ENCODE results near the gene AIF1L.
"Not testable (repeated sequence)": the region's sequence is repeated elsewhere in the genome, so short reads cannot be mapped to it uniquely, and the experiment has no call there.

Gene AIF1L

DNA sequence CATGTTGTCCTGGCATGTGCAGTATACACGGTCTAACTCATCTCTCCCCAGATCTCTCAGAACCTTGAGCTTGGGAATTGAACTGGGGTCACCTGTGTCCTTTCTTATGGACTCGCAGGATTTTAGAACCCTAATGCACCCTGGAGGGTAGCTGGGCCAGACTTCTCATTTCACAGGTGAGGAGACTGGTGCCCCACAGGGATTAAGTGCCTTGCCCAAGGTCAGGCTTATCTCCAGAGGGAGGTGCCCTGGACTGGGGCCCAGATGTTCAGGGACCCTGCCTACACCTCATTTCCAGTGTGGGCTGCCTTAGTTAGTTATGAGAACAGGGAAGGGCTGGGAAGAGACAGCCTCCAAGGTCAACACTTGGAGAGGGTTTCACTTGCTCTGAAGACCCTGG, 25.0 kb downstream of the AIF1L start:
- DNase-seq (ENCODE audit: low read depth in 3 of 3), result no peak

DNA sequence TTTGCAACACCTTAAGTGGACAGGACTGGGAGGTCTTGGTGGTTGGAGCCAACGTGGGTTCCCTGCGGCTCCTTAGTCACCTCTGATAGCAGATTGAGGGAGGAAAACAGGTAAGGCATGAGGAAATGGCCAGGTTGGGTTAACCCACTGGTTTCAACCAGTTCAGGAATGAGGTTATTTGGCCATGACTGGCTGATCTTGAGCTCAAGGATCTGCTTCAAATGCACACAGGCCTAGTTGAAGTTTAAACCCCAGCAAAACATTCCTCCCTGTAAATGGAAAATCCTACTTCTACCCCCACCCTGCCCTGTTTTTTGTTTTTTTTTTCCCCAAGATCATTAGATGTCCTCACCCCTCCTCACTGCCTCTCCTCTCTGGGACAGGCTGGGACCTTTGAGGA, 25.8 kb downstream of the AIF1L start:
- DNase-seq (ENCODE audit: low read depth in 3 of 3), result no peak

DNA sequence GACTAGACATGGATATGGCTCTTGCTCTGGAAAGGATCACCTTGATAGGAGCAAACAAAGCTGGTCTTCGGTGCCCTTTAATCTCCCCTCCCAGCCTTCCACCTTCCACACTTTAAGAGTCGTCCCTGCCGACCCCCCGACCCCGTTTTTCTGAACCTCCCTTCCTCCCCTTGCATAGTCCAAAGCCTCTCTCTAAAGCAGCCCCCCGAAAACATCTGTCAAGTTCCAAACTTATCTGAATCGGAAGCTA, 28.6 kb downstream of the AIF1L start:
- DNase-seq (ENCODE audit: low read depth in 3 of 3), result peak in 1 of 3 experiments; percentile 2

GRCh38 chr9:131125288-131126058, 29.1 kb downstream of the AIF1L start, which contains the start of gene NUP214:
Gene NUP214 (plus strand): TSS chr9:131125586. CDS start chr9:131125705, 119 bp downstream.
- peak; percentile 100 for DNase-seq (ENCODE audit: low read depth in 3 of 3)

DNA sequence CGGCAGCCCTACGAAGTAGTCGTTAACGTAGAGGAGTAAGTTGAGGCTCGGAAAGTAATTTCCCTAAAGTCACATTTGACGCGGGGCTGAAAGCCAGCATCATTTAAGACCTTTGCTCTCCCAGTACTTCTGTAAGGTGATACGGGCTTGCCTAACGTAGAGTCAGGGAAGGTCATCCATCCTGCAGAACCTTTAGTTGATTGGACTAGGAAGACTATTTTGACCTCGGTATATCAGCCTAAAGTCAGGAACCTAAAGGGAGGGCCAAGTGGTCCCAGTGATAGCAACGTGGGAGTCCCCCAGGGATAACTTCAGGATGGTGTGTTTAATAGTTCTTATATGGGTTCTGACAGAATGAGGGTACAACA, 29.7 kb downstream of the AIF1L start:
- no peak for DNase-seq (ENCODE audit: low read depth in 3 of 3)

DNA sequence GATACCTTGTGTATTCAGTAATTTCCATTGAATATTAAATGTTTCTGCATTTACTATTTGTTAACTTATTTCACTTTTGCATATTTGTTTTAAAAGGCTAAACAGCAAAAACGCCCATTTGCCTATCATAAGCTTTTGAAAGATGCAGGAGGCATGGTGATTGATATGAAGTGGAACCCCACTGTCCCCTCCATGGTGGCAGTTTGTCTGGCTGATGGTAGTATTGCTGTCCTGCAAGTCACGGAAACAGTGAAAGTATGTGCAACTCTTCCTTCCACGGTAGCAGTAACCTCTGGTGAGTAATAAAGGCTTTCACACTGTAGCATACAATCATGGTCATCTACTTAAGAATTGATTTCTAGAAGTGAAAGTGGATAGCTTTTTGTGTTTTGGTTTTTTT, 32.9 kb downstream of the AIF1L start:
- no peak for DNase-seq (ENCODE audit: low read depth in 3 of 3)

GRCh38 chr9:131138676-131139075, 42.3 kb downstream of the AIF1L start:
- DNase-seq (ENCODE audit: low read depth in 3 of 3), result no peak

DNA sequence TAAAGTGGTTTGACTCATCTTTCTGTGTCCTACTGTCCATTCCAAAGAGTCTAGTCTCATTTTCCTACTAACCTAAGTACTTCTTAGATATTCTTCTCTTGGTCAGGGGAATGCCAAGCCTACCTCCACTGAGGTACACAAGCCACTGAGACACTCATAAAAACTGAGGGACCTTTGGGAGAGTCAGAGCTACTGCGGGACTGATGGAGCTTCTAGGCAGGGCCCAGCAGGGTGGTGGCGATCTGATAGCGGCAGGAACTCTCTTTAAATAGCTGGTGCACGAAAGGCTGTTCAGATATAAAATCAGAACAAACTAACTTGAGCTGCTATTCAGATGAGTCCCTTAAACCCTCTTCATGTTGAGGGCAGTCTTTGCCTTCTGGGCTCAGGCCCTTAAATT, 43.8 kb downstream of the AIF1L start:
- DNase-seq (ENCODE audit: low read depth in 3 of 3), result no peak

GRCh38 chr9:131140550-131140949, 44.2 kb downstream of the AIF1L start:
- DNase-seq (ENCODE audit: low read depth in 3 of 3), result no peak

DNA sequence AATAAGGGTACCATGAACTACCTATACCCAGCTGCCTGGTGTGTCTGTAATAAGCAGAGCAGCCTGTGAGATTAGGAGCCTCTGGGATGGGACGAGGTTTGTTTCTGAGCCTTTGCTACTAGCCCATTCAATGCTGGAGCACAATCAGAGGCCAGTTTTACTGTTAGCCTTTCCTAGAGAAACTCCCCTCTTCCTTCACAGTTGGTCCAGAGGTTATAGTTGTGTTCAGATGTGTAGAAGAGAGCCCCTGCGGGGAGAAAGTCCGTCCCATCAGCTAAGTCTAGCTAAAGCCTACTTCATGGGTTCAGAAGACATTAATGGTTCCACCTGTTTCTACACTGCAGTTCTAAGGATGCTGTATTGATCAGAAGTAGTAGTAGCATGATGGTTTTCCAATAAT, 45.8 kb downstream of the AIF1L start:
- no peak for DNase-seq (ENCODE audit: low read depth in 3 of 3)

DNA sequence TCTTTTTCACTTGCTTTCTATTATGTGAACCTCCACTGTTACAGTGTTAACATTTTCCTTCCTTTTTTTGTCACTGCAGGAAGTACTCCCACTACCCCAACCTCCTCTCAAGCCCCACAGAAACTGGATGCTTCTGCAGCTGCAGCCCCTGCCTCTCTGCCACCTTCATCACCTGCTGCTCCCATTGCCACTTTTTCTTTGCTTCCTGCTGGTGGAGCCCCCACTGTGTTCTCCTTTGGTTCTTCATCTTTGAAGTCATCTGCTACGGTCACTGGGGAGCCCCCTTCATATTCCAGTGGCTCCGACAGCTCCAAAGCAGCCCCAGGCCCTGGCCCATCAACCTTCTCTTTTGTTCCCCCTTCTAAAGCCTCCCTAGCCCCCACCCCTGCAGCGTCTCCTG, 47.9 kb downstream of the AIF1L start:
- DNase-seq (ENCODE audit: low read depth in 3 of 3), result no peak

GRCh38 chr9:131145245-131145644, 48.9 kb downstream of the AIF1L start:
- no peak for DNase-seq (ENCODE audit: low read depth in 3 of 3)

DNA sequence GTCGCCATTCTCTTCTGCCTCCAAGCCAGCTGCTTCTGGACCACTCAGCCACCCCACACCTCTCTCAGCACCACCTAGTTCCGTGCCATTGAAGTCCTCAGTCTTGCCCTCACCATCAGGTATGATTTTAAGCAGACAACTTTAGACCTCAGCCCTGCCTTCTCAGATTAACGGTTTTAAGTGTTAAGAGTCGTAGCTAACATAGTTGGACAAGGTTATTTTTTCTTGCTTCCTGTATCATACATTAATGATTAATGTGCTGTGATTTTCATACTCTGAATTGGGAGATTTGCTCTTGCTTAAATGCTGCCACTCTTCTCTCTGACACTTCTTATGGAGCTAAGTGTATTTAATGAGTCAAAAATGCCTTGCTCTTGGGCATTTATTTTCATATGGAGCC, 49.9 kb downstream of the AIF1L start:
- DNase-seq (ENCODE audit: low read depth in 3 of 3), result no peak

DNA sequence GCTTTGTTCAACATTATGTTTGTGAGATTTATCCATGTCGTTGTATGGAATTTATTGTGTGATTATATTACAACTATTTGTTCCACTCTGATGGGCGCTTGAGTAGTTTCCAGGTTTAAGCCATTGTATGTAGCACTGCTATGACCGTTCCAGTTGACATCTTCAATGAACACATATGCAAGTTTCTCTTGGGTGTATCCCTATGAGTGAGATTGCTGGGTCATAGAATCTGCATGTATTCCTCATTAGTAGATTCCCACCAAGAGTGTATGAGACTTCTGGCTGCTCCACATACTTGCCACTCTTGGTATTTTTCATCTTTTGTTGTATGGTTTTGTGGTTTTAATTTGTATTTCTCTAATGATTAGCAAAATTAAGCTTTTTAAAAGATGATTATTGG, 51.9 kb downstream of the AIF1L start:
- no peak for DNase-seq (ENCODE audit: low read depth in 3 of 3)

DNA sequence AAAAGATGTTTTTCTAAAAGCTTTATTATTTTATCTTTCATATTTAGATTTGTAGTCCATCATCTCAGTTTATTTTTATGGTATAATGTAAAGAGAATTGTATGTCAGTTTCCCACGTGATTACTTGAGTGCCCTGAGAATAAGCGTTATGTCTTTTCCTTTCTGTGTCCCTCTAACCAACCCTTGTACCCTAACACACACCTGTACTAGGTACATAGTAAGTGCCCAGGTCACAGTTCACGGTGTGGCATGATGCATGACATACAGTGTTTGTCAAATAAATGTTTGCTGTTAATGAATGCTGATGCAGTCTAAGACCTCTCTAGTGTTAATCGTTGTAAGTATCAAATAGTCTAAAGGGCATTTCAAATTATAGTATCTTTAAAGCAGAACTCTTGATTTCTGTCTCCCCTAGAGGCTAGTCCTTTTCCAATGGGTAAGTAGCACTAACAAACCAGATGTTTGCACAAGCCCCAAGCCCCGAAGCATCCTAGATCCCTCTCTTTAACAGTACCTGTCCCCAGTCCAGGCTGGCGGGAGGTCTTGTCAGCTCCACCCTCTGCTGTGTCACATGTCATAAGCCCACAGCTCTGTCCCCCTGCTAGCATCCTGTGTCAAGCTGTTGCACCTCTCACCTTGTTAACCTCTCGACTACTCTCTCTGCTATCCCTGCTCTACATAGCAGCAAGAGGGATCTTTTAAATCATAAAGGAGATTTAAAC, 52.8 kb downstream of the AIF1L start:
- DNase-seq (ENCODE audit: low read depth in 3 of 3), result no peak

GRCh38 chr9:131149688-131150053, 53.3 kb downstream of the AIF1L start:
- DNase-seq (ENCODE audit: low read depth in 3 of 3), result no peak

- DNase-seq (ENCODE audit: low read depth in 3 of 3), result no peak
Observed at GRCh38 chr9:131153595-131153994, 57.3 kb downstream of the AIF1L start.

DNA sequence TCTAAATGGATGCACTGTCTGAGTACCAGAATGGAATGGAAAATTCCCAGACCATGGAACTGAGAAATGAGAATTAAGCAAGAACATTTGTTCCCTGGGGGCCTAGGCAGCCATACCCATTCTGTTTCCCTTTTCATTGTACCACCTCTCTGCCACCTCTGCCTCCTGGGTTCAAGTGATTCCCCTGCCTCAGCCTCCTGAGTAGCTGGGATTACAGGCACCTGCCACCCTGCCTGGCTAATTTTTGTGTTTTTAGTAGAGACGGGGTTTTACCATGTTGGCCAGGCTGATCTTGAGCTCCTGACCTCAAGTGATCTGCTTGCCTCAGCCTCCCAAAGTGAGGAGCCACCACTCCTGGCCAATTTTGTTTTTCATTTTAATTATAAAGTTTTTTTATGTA, 62.3 kb downstream of the AIF1L start:
- not testable (repeated sequence) for DNase-seq (ENCODE audit: low read depth in 3 of 3)

GRCh38 chr9:131160416-131161112, 64.2 kb downstream of the AIF1L start:
- no peak for DNase-seq (ENCODE audit: low read depth in 3 of 3)

- DNase-seq (ENCODE audit: low read depth in 3 of 3), result no peak
Observed at GRCh38 chr9:131161585-131161984, 65.3 kb downstream of the AIF1L start.

GRCh38 chr9:131162886-131163285, 66.6 kb downstream of the AIF1L start:
- DNase-seq (ENCODE audit: low read depth in 3 of 3), result no peak

DNA sequence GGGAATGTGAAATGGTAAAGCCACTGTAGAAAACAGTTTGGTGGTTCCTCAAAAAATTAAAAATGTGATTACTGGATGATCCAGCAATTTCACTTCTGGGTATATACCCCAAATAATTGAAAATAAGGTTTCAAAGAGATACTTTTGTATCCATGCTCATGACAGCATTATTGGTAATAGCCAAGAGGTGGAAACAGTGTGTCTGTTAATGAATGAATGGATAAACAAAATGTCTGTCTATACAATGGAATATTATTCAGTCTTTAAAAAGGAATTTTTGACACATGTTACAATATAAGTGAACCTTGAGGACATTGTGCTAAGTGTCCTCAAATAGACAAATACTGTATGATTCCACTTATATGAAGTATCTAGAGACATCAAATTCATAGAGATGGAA, 69.2 kb downstream of the AIF1L start:
- DNase-seq (ENCODE audit: low read depth in 3 of 3), result no peak

DNA sequence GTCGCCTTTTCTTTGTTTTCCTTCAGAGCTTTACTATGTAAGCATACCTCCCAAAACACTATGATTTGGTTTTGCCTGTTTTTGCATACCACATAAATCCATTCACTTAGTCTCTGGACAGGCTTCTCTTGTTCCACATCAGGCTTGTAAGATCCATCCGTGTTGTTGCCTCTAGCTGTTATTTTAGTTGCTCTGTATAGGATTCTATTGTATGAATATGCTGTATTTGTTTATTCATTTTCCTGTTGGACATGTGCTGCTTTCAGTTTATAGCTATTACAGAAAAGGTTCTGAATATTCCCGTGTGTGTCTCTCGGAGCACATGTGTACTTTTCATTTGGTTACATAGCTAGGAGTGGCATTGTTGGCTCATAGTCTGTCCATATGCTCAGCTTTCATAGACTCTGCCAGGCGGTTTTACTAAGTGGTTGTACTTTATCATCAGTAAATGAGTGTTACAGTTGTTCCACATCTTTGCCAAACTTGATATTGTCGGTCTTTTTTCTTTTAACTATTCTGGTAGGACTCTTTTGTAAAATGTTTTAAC, 70.9 kb downstream of the AIF1L start:
- no peak for DNase-seq (ENCODE audit: low read depth in 3 of 3)

All from stimulated activated CD4-positive, alpha-beta T cell treated with anti-CD3 and anti-CD28 coated beads, TNF-alpha, amount 100 ng/mL, for 24 hours (primary cell).